Lower lobe of right lung (tissue), 2 donors: Measurements from ENCODE around the gene HSF4. TPM values are rescaled to one million over a fixed set of nuclear protein-coding genes. Genes with fewer than 3 reads are reported as not detected.

ENCODE experiments used
- ATAC-seq, 2 donors: fragments of 200-7000 bp; cut with Tn5 transposase; one replicate each; pipeline ENCODE4 v1.9.1; 2020 to 2022; ENCODE audit warnings: mild to moderate bottlenecking in 2 of 2, moderate library complexity in 2 of 2
- DNase-seq: peaks from one replicate; pipeline ENCODE4 v3.0.0-alpha.2; 2020
- H3K27ac ChIP-seq: fragments of 200-600 bp; one replicate; pipeline ENCODE4 v1.8.0; 2022
- H3K27me3 ChIP-seq: fragments of 200-600 bp; one replicate; pipeline ENCODE4 v1.8.0; 2022; ENCODE audit warnings: low read depth
- H3K36me3 ChIP-seq: fragments of 200-600 bp; one replicate; pipeline ENCODE4 v1.8.0; 2022; ENCODE audit warnings: mild to moderate bottlenecking
- H3K4me1 ChIP-seq: fragments of 200-600 bp; one replicate; pipeline ENCODE4 v1.8.0; 2022
- H3K4me3 ChIP-seq: fragments of 200-600 bp; one replicate; pipeline ENCODE4 v1.8.0; 2022; ENCODE audit warnings: mild to moderate bottlenecking
- H3K9me3 ChIP-seq: fragments of 200-600 bp; one replicate; pipeline ENCODE4 v1.8.0; 2022
- CTCF ChIP-seq: fragments of 200-600 bp; IDR thresholded peaks from one replicate; pipeline ENCODE4 v1.8.0; 2022; ENCODE audit warnings: antibody characterized with exemption, mild to moderate bottlenecking
- intact Hi-C: fragments of 100-400 bp; cut with DNase I; formaldehyde crosslinking; loops from one replicate; pipeline ENCODE4 v1.11.0; 2022
- total RNA-seq: library from RNA; stranded (reverse); fragmentation: NEBNext Ultra II Directional; extraction: Animal tissue kit (Norgen Biotek cat#: 25700); gene quantifications from one replicate; pipeline ENCODE4 v1.2.1, GENCODE V29; 2021
- donor health status: DM: no; HTN: yes; CAD: no; lungs with severe emphysema.

HSF4 gene
- total RNA-seq, 1 donor from 2014 or later = 76.3 TPM

DNA sequence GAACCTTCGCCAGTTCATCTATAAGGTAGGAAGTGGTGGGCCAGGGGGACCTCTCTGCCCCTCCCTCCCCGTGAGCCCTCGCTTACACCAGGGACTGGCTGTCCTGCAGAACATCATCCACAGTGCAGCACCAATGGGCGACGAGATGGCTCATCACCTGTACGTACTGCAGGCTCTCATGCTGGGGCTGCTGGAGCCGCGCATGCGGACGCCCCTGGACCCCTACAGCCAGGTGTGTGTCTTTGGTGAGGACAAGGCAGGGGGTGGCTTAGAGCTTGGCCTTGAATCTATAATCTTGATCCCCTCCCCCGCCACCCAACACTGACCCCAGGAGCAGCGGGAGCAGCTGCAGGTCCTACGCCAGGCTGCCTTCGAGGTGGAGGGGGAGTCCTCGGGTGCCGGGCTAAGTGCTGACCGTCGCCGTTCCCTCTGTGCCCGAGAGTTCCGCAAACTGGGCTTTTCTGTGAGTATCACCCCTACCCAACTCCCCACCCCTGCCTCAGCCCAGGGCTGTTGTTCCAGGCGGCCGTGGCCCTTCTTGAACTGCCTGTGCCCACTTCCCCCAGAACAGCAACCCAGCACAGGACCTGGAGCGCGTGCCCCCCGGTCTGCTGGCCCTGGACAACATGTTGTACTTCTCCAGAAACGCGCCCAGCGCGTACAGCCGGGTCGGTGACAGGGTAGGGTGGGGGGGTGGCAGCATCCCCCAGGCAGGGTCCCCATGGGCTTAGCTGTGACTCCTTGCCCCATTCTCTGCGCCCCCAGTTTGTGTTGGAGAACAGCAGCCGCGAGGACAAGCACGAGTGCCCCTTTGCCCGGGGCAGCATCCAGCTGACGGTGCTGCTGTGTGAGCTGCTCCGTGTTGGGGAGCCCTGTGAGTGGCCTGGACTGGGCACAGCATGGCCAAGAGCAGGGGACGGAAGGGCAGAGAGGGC is 37.1 kb downstream of the HSF4 start:
- no peak for DNase-seq

DNA sequence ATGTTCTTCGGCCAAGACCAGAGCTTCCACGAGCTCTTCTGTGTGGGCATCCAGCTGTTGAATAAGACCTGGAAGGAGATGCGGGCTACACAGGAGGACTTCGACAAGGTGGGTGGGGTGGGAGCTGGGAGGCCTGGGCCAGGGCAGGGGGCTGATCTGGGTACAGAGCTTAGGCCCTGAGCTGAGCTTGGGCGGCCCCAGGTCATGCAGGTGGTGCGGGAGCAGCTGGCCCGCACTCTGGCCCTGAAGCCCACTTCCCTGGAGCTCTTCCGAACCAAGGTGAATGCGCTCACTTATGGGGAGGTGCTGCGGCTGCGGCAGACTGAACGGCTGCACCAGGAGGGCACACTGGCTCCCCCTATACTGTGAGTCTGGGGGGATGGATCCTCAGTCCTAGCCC is 37.9 kb downstream of the HSF4 start:
- ATAC-seq = no peak
- intact Hi-C loops = no loop called here
- Histone ChIP-seq H3K27me3 (no peaks in the 10 kb centered on the region), H3K4me3 (no peak overlapping the region), H3K36me3 (peaks cover 50% of the 10 kb centered on the region), H3K9me3 (no peaks in the 10 kb centered on the region), H3K4me1 (peaks cover 13% of the 10 kb centered on the region), H3K27ac (no peak overlapping the region)
- TF ChIP-seq CTCF = no peak
- DNase-seq = no peak

More for the DNA sequence above, 37.1 kb downstream of the HSF4 start:
- Histone ChIP-seq H3K36me3 (peaks cover 58% of the 10 kb centered on the region), H3K27me3 (no peaks in the 10 kb centered on the region), H3K4me1 (peaks cover 13% of the 10 kb centered on the region), H3K9me3 (no peaks in the 10 kb centered on the region), H3K4me3 (no peak overlapping the region), H3K27ac (no peak overlapping the region)
- intact Hi-C loops = no loop called here
- ATAC-seq = no peak
- TF ChIP-seq CTCF = no peak

DNA sequence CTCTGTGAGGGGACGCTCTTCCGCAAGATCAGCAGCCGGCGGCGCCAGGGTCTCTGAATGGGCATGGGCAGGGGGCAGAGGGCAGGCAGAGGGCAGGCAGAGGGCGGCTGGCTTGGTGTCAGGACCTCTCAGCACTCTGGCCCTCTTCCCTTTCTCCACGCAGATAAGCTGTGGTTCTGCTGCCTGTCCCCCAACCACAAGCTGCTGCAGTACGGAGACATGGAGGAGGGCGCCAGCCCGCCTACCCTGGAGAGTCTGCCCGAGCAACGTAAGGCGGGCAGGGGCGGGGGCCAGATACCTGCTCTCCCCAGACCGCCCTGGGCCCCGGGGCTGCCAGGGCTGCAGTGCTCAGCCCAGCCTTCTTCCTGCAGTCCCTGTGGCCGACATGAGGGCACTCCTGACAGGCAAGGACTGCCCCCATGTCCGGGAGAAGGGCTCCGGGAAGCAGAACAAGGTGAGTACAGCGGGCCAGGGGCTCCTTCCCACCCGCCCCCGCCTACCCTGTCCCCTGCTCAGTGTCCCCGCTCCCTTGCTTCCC is 38.5 kb downstream of the HSF4 start:
- H3K9me3 ChIP-seq = no peaks in the 10 kb centered on the region
- no peak overlapping the region for H3K4me3 ChIP-seq
- H3K27ac ChIP-seq = no peak overlapping the region
- intact Hi-C loops = no loop called here
- no peak for TF ChIP-seq CTCF
- DNase-seq (no peak), ATAC-seq (no peak)
- H3K4me1 ChIP-seq = peaks cover 12% of the 10 kb centered on the region
- H3K27me3 ChIP-seq = no peaks in the 10 kb centered on the region
- H3K36me3 ChIP-seq = peaks cover 44% of the 10 kb centered on the region

- no peak for TF ChIP-seq CTCF
- Histone ChIP-seq H3K4me1 (peaks cover 1% of the 10 kb centered on the region), H3K36me3 (peaks cover 39% of the 10 kb centered on the region), H3K27ac (no peak overlapping the region), H3K27me3 (no peaks in the 10 kb centered on the region), H3K4me3 (no peak overlapping the region), H3K9me3 (no peaks in the 10 kb centered on the region)
- DNase-seq = no peak
- intact Hi-C loops = no loop called here
- ATAC-seq = no peak
Measured at GRCh38 chr16:67204076-67204475, 39.5 kb downstream of the HSF4 start.

GRCh38 chr16:67206129-67206837 is 41.7 kb downstream of the HSF4 start:
- DNase-seq = no peak
- ATAC-seq = no peak
- intact Hi-C loops = no loop called here
- Histone ChIP-seq H3K4me1 (no peaks in the 10 kb centered on the region), H3K36me3 (peaks cover 30% of the 10 kb centered on the region), H3K9me3 (no peaks in the 10 kb centered on the region), H3K4me3 (no peak overlapping the region), H3K27ac (no peak overlapping the region), H3K27me3 (no peaks in the 10 kb centered on the region)
- no peak for TF ChIP-seq CTCF
